H1 (cell line): Measurements from ENCODE around the gene PIGA. TPM values are rescaled to one million over a fixed set of nuclear protein-coding genes. Genes with fewer than 3 reads are reported as not detected.

Experiments
- CTCF ChIA-PET: fragments of 300-600 bp; sonication (Branson Sonifier 250); formaldehyde crosslinking; loops from one replicate; lab custom pipeline; 2021; ENCODE audit not compliant: partially characterized antibody; lab: Charles Lee
- POLR2A ChIA-PET: fragments of 300-600 bp; sonication (Branson Sonifier 250); formaldehyde crosslinking; loops from one replicate; lab custom pipeline; 2021; ENCODE audit warnings: inconsistent platforms; ENCODE audit not compliant: partially characterized antibody; lab: Charles Lee
- DNase-seq, 2 experiments: peaks; one replicate each; pipeline versions ENCODE4 v3.0.0 to v3.0.0-alpha.2; 2010 to 2022; ENCODE audit warnings: low spot score in 2 of 2, low read depth in 1 of 2, mixed read lengths in 1 of 2
- FAIRE-seq: peaks from 2 replicates; lab custom pipeline; 2011; peaks lifted over from hg19 to GRCh38; lab: Jason Lieb, UNC
- H2AFZ ChIP-seq: 2 replicates; pipeline ENCODE4 v1.8.1; 2012; ENCODE audit warnings: low read length, inconsistent platforms
- H2AK5ac ChIP-seq: 2 replicates; pipeline ENCODE4 v1.6.1; 2013; ENCODE audit warnings: low read depth, low read length
- H2BK120ac ChIP-seq: replicated peaks from 2 replicates; pipeline ENCODE3; 2013; ENCODE audit warnings: low read depth, low read length, inconsistent platforms
- H2BK12ac ChIP-seq: 2 replicates; pipeline ENCODE4 v1.6.1; 2013; ENCODE audit warnings: low read depth, low read length
- H2BK15ac ChIP-seq: 2 replicates; pipeline ENCODE4 v1.6.1; 2013; ENCODE audit warnings: low read length
- H2BK20ac ChIP-seq: 2 replicates; pipeline ENCODE4 v1.6.1; 2013; ENCODE audit warnings: low read length
- H2BK5ac ChIP-seq: 2 replicates; pipeline ENCODE4 v1.6.1; 2013; ENCODE audit warnings: low read depth, low read length
- H3K14ac ChIP-seq: 2 replicates; pipeline ENCODE4 v1.6.1; 2013; ENCODE audit warnings: inconsistent platforms; ENCODE audit not compliant: insufficient read length
- H3K18ac ChIP-seq: 2 replicates; pipeline ENCODE4 v1.6.1; 2013; ENCODE audit warnings: low read length; ENCODE audit errors: extremely low read depth
- H3K23ac ChIP-seq: 2 replicates; pipeline ENCODE4 v1.6.1; 2013; ENCODE audit warnings: inconsistent platforms; ENCODE audit not compliant: insufficient read length
- H3K23me2 ChIP-seq: 2 replicates; pipeline ENCODE4 v1.6.1; 2013; ENCODE audit warnings: low read depth, low read length
- H3K27ac ChIP-seq: 2 replicates; pipeline ENCODE4 v1.6.1; 2011; ENCODE audit warnings: low read depth, low read length, inconsistent platforms
- H3K27me3 ChIP-seq, 4 experiments: replicated peaks in 1 of 4; 1 replicate in 1 of 4; 2 replicates in 3 of 4; pipeline versions ENCODE4 v1.6.1 to v1.8.1; 2011 to 2013; ENCODE audit warnings: low read length in 3 of 4, mild to moderate bottlenecking in 3 of 4, inconsistent platforms in 2 of 4, mixed read lengths in 2 of 4, moderate library complexity in 1 of 4; ENCODE audit not compliant: control insufficient read depth in 3 of 4, insufficient read depth in 3 of 4; ENCODE audit errors: extremely low read depth in 1 of 4
- H3K36me3 ChIP-seq, 4 experiments: 2 replicates each; pipeline versions ENCODE4 v1.6.1 to v1.8.1; 2011 to 2013; ENCODE audit warnings: mild to moderate bottlenecking in 4 of 4, low read length in 3 of 4, moderate library complexity in 2 of 4, control low read depth in 1 of 4, inconsistent platforms in 1 of 4; ENCODE audit not compliant: insufficient read depth in 4 of 4, control insufficient read depth in 2 of 4
- H3K4ac ChIP-seq: replicated peaks from 2 replicates; pipeline ENCODE3; 2013; ENCODE audit warnings: low read length, low read depth, mixed read lengths, inconsistent platforms; ENCODE audit not compliant: insufficient read length
- H3K4me1 ChIP-seq, 4 experiments: replicated peaks in 1 of 4; 1 replicate in 1 of 4; 2 replicates in 3 of 4; pipeline versions ENCODE4 v1.6.1 to v1.8.1; 2011 to 2013; ENCODE audit warnings: low read length in 3 of 4, inconsistent platforms in 2 of 4, mixed read lengths in 1 of 4; ENCODE audit not compliant: insufficient read depth in 4 of 4, control insufficient read depth in 3 of 4
- H3K4me2 ChIP-seq, 2 experiments: 2 replicates each; pipeline versions ENCODE4 v1.6.1 to v1.8.1; 2011 to 2013; ENCODE audit warnings: low read depth in 2 of 2, low read length in 2 of 2, control low read depth in 1 of 2, inconsistent platforms in 1 of 2, mild to moderate bottlenecking in 1 of 2; ENCODE audit not compliant: insufficient read depth in 1 of 2
- H3K4me3 ChIP-seq, 4 experiments: fragments of 200-600, 300-600 bp in 1 of 4; sonication (generic), shearing (Covaris generic), sonication (Bioruptor Twin) in 1 of 4; 2 replicates each; pipeline versions ENCODE4 v1.5.1 to v1.8.1; 2011 to 2016; ENCODE audit warnings: low read length in 4 of 4, low read depth in 3 of 4, control low read depth in 2 of 4, inconsistent platforms in 2 of 4, mild to moderate bottlenecking in 2 of 4, mixed read lengths in 1 of 4, moderate library complexity in 1 of 4; ENCODE audit not compliant: insufficient read depth in 2 of 4; ENCODE audit errors: extremely low read depth in 1 of 4
- H3K56ac ChIP-seq: replicated peaks from 2 replicates; pipeline ENCODE3; 2013; ENCODE audit warnings: low read depth, mild to moderate bottlenecking, mixed read lengths, low read length, inconsistent platforms; ENCODE audit not compliant: insufficient read length
- H3K79me1 ChIP-seq: 2 replicates; pipeline ENCODE4 v1.6.1; 2013; ENCODE audit warnings: low read depth, low read length, control low read depth
- H3K79me2 ChIP-seq, 2 experiments: 2 replicates each; pipeline versions ENCODE4 v1.6.1 to v1.8.1; 2012 to 2013; ENCODE audit warnings: low read length in 2 of 2, mild to moderate bottlenecking in 2 of 2, inconsistent platforms in 1 of 2; ENCODE audit not compliant: insufficient read depth in 2 of 2, control insufficient read depth in 1 of 2
- H3K9ac ChIP-seq, 4 experiments: replicated peaks in 1 of 4; 1 replicate in 1 of 4; 2 replicates in 3 of 4; pipeline versions ENCODE4 v1.6.1 to v1.8.1; 2011 to 2013; ENCODE audit warnings: low read depth in 3 of 4, low read length in 3 of 4, control low read depth in 2 of 4, mild to moderate bottlenecking in 2 of 4, moderate library complexity in 2 of 4, inconsistent platforms in 1 of 4; ENCODE audit errors: extremely low read depth in 1 of 4
- H3K9me3 ChIP-seq, 2 experiments: 2 replicates each; pipeline versions ENCODE4 v1.6.1 to v1.8.1; 2012 to 2013; ENCODE audit warnings: mild to moderate bottlenecking in 2 of 2, moderate library complexity in 2 of 2, control low read depth in 1 of 2, inconsistent platforms in 1 of 2, low read depth in 1 of 2, low read length in 1 of 2, mixed read lengths in 1 of 2; ENCODE audit not compliant: insufficient read depth in 2 of 2
- H4K20me1 ChIP-seq, 2 experiments: replicated peaks in 1 of 2; 2 replicates each; pipeline versions ENCODE3 to v1.8.1; 2011 to 2013; ENCODE audit warnings: inconsistent platforms in 2 of 2, low read length in 2 of 2, mild to moderate bottlenecking in 1 of 2; ENCODE audit not compliant: insufficient read depth in 2 of 2, control insufficient read depth in 1 of 2
- H4K5ac ChIP-seq: 2 replicates; pipeline ENCODE4 v1.6.1; 2013; ENCODE audit warnings: low read length, low read depth, mixed read lengths, inconsistent platforms; ENCODE audit not compliant: insufficient read length
- H4K8ac ChIP-seq: 2 replicates; pipeline ENCODE4 v1.8.0; 2013; ENCODE audit warnings: mild to moderate bottlenecking, moderate library complexity, low read length, inconsistent platforms; ENCODE audit not compliant: insufficient read depth; ENCODE audit errors: extremely low read depth
- H4K91ac ChIP-seq: replicated peaks from 2 replicates; pipeline ENCODE3; 2013; ENCODE audit warnings: low read length, mixed read lengths, inconsistent platforms; ENCODE audit not compliant: insufficient read length
- ASH2L ChIP-seq: fragments of 200-600, 300-600 bp; sonication (generic); IDR thresholded peaks from one replicate; pipeline ENCODE4 v1.7.1; 2017; ENCODE audit warnings: low read length
- CTBP2 ChIP-seq: IDR thresholded peaks from 2 replicates; pipeline ENCODE4 v1.7.0; 2011; ENCODE audit warnings: borderline replicate concordance, mild to moderate bottlenecking, moderate library complexity, mixed read lengths, low read length; ENCODE audit not compliant: insufficient read depth, insufficient read length
- EGR1 ChIP-seq: IDR thresholded peaks from 2 replicates; pipeline ENCODE4 v1.6.1; 2011; ENCODE audit warnings: low read depth, low read length, borderline replicate concordance
- FOSL1 ChIP-seq: IDR thresholded peaks from 2 replicates; pipeline ENCODE4 v1.6.1; 2011; ENCODE audit warnings: mild to moderate bottlenecking, low read depth, low read length, moderate library complexity; ENCODE audit not compliant: insufficient read depth
- GTF2F1 ChIP-seq: IDR thresholded peaks from 2 replicates; pipeline ENCODE4 v1.6.1; 2012; ENCODE audit warnings: low read depth, low read length, improper control_type of control experiment, borderline replicate concordance
- SAP30 ChIP-seq: fragments of 300-600 bp; sonication (generic); IDR thresholded peaks from 2 replicates; pipeline ENCODE4 v1.7.1; 2012; ENCODE audit warnings: low read length, moderate library complexity, mild to moderate bottlenecking, inconsistent platforms; ENCODE audit not compliant: insufficient read depth, insufficient replicate concordance
- SIN3A ChIP-seq, 2 experiments: IDR thresholded peaks in 1 of 2; conservative IDR thresholded peaks in 1 of 2; 2 replicates each; pipeline ENCODE4 v1.6.1; 2011 to 2012; ENCODE audit warnings: low read length in 2 of 2, improper control_type of control experiment in 1 of 2, low read depth in 1 of 2, mild to moderate bottlenecking in 1 of 2
- SRF ChIP-seq: IDR thresholded peaks from 2 replicates; pipeline ENCODE4 v1.6.1; 2011; ENCODE audit warnings: mild to moderate bottlenecking, low read depth, low read length, moderate library complexity
- TAF7 ChIP-seq: optimal IDR thresholded peaks from 2 replicates; pipeline ENCODE3; 2011; ENCODE audit warnings: low read depth, mild to moderate bottlenecking, inconsistent platforms, low read length, moderate library complexity, borderline replicate concordance
- TBP ChIP-seq: IDR thresholded peaks from 2 replicates; pipeline ENCODE4 v1.6.1; 2011; ENCODE audit warnings: low read depth, low read length, improper control_type of control experiment
- WGBS, 2 experiments: shearing (Covaris generic) in 1 of 2; methylation state at CpG; one replicate each; pipeline versions ENCODE4 v1.1.6 to v1.1.7; 2013 to 2015; ENCODE audit warnings: low lambda C conversion rate in 2 of 2, mixed read lengths in 2 of 2, inconsistent platforms in 1 of 2, low coverage in 1 of 2, missing lambda C conversion rate in 1 of 2; ENCODE audit not compliant: insufficient replicate concordance in 2 of 2, insufficient coverage in 1 of 2, insufficient read length in 1 of 2; ENCODE audit errors: extremely low coverage in 1 of 2, missing lambda C conversion rate in 1 of 2; 5-methylcytosine and 5-hydroxymethylcytosine counted together
- polyA plus RNA-seq, 7 experiments: library from polyadenylated mRNA; depleted of rRNA in 3 of 7; stranded (reverse) in 5 of 7; unstranded in 2 of 7; fragments of >200 nt in 5 of 7; fragments of 200-250 nt in 2 of 7; gene quantifications; 1 replicate in 5 of 7; 2 replicates in 1 of 7; 4 replicates in 1 of 7; pipeline versions ENCODE4 v1.2.1 to v1.2.3, GENCODE V29; 2011 to 2013; ENCODE audit warnings: missing spikeins in 2 of 7, mixed read lengths in 2 of 7
- total RNA-seq: library from RNA; stranded (reverse); fragmentation: NEBNext Ultra II Directional; extraction: Animal tissue kit (Norgen Biotek cat#: 25700); gene quantifications from 2 replicates; pipeline ENCODE4 v1.2.1, GENCODE V29; 2021
- TF ChIP-seq, protein P1 (sequence below): IDR thresholded peaks from 2 replicates; pipeline ENCODE4 v1.6.1; 2011; ENCODE audit warnings: low read depth, mild to moderate bottlenecking, low read length; ENCODE audit not compliant: insufficient read depth

PIGA gene
- total and polyA plus RNA-seq, 2 of the 8 experiments (the other 6 are each of a cell fraction or from before 2014, with no cell fraction given): 5.0 to 13.4 TPM

DNA sequence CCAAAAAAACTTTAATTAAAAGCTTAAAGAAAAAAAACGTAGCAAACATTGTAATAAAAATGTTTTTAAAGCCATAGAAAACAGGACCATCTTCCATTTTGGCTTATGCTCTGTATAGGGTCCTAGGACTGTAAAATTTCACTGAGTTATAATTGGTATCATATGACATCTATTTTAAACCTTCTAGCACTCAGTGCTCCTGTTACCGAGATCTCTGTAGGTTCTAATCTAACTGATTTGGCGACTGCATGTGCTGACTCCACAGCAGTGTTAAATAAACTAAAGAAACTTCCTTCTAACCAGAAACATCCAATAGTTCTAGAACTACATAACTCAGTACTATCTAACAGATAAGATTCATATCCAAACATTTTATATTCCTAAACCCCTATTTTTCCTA, 19.8 kb downstream of the PIGA start, which contains the start of gene ASB11:
Gene ASB11 (minus strand): TSS at position 132 of the 400 bp plus-strand sequence. CDS start 35 bp downstream, at position 97.
- Histone ChIP-seq H4K5ac (no peak within 1 kb of the TSS), H2BK12ac (no peak within 1 kb of the TSS), H3K36me3 (peaks cover 0 to under 1% (median 0%) of the 10 kb centered on the region in 4 experiments; a peak in 2 of 8 replicates), H3K4ac (no peak within 1 kb of the TSS), H3K23ac (no peak within 1 kb of the TSS), H3K14ac (no peak within 1 kb of the TSS), H3K23me2 (no peaks in the 10 kb centered on the region), H3K27me3 (no peaks in the 10 kb centered on the region), H3K4me3 (no peak within 1 kb of the TSS), H2AK5ac (no peak within 1 kb of the TSS), H4K91ac (no peak within 1 kb of the TSS), H2BK5ac (no peak within 1 kb of the TSS), H2AFZ (no peak within 1 kb of the TSS), H3K4me1 (no peaks in the 10 kb centered on the region), H3K9me3 (no peaks in the 10 kb centered on the region), H3K79me2 (no peaks in the 10 kb centered on the region), H2BK20ac (no peak within 1 kb of the TSS), H3K18ac (no peak within 1 kb of the TSS), H2BK120ac (no peak within 1 kb of the TSS), H3K56ac (no peak within 1 kb of the TSS), H4K8ac (no peak within 1 kb of the TSS), H3K4me2 (no peak within 1 kb of the TSS), H3K9ac (no peak within 1 kb of the TSS), H2BK15ac (no peak within 1 kb of the TSS), H3K27ac (no peak within 1 kb of the TSS), H4K20me1 (no peaks in the 10 kb centered on the region), H3K79me1 (no peaks in the 10 kb centered on the region)
- ChIA-PET CTCF (no interaction called here), POLR2A (no interaction called here)
- WGBS, 2 experiments: 94% methylated on average over 3 of the region's 3 CpGs; no CpG with 5 or more reads in 1 of the 2 experiments
- no peak for DNase-seq
- FAIRE-seq: no peak
- TF ChIP-seq SAP30 (no peak), TAF7 (no peak), TBP (no peak), EGR1 (no peak), GTF2F1 (no peak), SRF (no peak), CTBP2 (no peak), ASH2L (no peak), SIN3A (conservative IDR thresholded peaks at IDR 0.05 in 1 of 2, IDR thresholded peaks at IDR 0.05 in 1 of 2; ENCODE audit: low read depth in 1 of 2, low read length in 2 of 2) (no peak), FOSL1 (no peak)
- TF ChIP-seq, protein P1, sequence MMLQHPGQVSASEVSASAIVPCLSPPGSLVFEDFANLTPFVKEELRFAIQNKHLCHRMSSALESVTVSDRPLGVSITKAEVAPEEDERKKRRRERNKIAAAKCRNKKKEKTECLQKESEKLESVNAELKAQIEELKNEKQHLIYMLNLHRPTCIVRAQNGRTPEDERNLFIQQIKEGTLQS: no peak
